Activated CD4-positive, alpha-beta T cell treated with anti-CD3 and anti-CD28 coated beads, Interleukin-2, amount 10 ng/mL, durations not matched to agents 24 days and 14 days (primary cell): ENCODE results near the gene ITGAX. TPM values are rescaled to one million over a fixed set of nuclear protein-coding genes. Genes with fewer than 3 reads are reported as not detected.

Experiments
- DNase-seq: peaks from one replicate; pipeline ENCODE4 v3.0.0; 2022
- H3K27ac Mint-ChIP-seq: one replicate; pipeline ENCODE4 v1.8.0; 2022; ENCODE audit warnings: mild to moderate bottlenecking, mixed read lengths
- H3K27me3 Mint-ChIP-seq: one replicate; pipeline ENCODE4 v1.8.0; 2022; ENCODE audit warnings: mixed read lengths
- H3K36me3 Mint-ChIP-seq: one replicate; pipeline ENCODE4 v1.8.0; 2022; ENCODE audit warnings: low read depth, mild to moderate bottlenecking, mixed read lengths
- H3K4me1 Mint-ChIP-seq: one replicate; pipeline ENCODE4 v1.8.0; 2021; ENCODE audit warnings: mixed read lengths
- H3K4me3 Mint-ChIP-seq: one replicate; pipeline ENCODE4 v1.8.0; 2022; ENCODE audit warnings: mild to moderate bottlenecking, moderate library complexity, mixed read lengths
- H3K9me3 Mint-ChIP-seq: one replicate; pipeline ENCODE4 v1.8.0; 2021; ENCODE audit warnings: mixed read lengths
- intact Hi-C: fragments of 100-400 bp; cut with micrococcal nuclease; formaldehyde crosslinking; loops from one replicate; pipeline ENCODE4 v1.15.1; 2023
- total RNA-seq: library from RNA; stranded (reverse); gene quantifications from 2 replicates; pipeline ENCODE4 v1.2.3, GENCODE V29; 2022

Gene ITGAX
- total RNA-seq, 1 donor from 2014 or later = 45.9 TPM

- Mint-ChIP-seq H3K36me3 (peaks cover 37% of the 10 kb centered on the region), H3K27ac (no peak overlapping the region), H3K4me3 (no peak overlapping the region), H3K27me3 (peaks cover 1% of the 10 kb centered on the region), H3K9me3 (peaks cover 4% of the 10 kb centered on the region), H3K4me1 (peaks cover 11% of the 10 kb centered on the region)
- no peak for DNase-seq
- intact Hi-C loops = no loop called here
Observed at GRCh38 chr16:31371619-31372484, 16.9 kb downstream of the ITGAX start.

GRCh38 chr16:31373235-31373634 is 18.3 kb downstream of the ITGAX start:
- no peak overlapping the region for H3K27ac Mint-ChIP-seq
- intact Hi-C loops = no loop called here
- no peak overlapping the region for H3K4me3 Mint-ChIP-seq

GRCh38 chr16:31375231-31375630 is 20.3 kb downstream of the ITGAX start:
- Mint-ChIP-seq H3K27ac (no peak overlapping the region), H3K4me3 (no peak overlapping the region), H3K9me3 (peaks cover 4% of the 10 kb centered on the region), H3K4me1 (peaks cover 1% of the 10 kb centered on the region), H3K36me3 (peaks cover 43% of the 10 kb centered on the region), H3K27me3 (peaks cover 1% of the 10 kb centered on the region)
- no peak for DNase-seq
- intact Hi-C loops = no loop called here

More at GRCh38 chr16:31373235-31373634, 18.3 kb downstream of the ITGAX start:
- peaks cover 1% of the 10 kb centered on the region for H3K27me3 Mint-ChIP-seq
- peaks cover 1% of the 10 kb centered on the region for H3K4me1 Mint-ChIP-seq
- DNase-seq = no peak
- peaks cover 4% of the 10 kb centered on the region for H3K9me3 Mint-ChIP-seq
- H3K36me3 Mint-ChIP-seq = peaks cover 40% of the 10 kb centered on the region

- Mint-ChIP-seq H3K4me1 (peaks cover 1% of the 10 kb centered on the region), H3K4me3 (no peak overlapping the region), H3K9me3 (peaks cover 4% of the 10 kb centered on the region), H3K27ac (no peak overlapping the region), H3K27me3 (peaks cover 1% of the 10 kb centered on the region), H3K36me3 (peaks cover 43% of the 10 kb centered on the region)
- intact Hi-C loops = no loop called here
- no peak for DNase-seq
Observed at GRCh38 chr16:31376705-31377104, 21.7 kb downstream of the ITGAX start.

GRCh38 chr16:31377210-31377903 is 22.4 kb downstream of the ITGAX start:
- Mint-ChIP-seq H3K9me3 (peaks cover 4% of the 10 kb centered on the region), H3K4me3 (no peak overlapping the region), H3K27ac (no peak overlapping the region), H3K27me3 (peaks cover 1% of the 10 kb centered on the region), H3K4me1 (peaks cover 5% of the 10 kb centered on the region), H3K36me3 (peaks cover 44% of the 10 kb centered on the region)
- no peak for DNase-seq
- intact Hi-C loops = no loop called here

GRCh38 chr16:31380201-31380600 is 25.2 kb downstream of the ITGAX start:
- H3K36me3 Mint-ChIP-seq = peaks cover 34% of the 10 kb centered on the region
- H3K9me3 Mint-ChIP-seq = peaks cover 3% of the 10 kb centered on the region
- DNase-seq = no peak
- H3K4me1 Mint-ChIP-seq = peaks cover 10% of the 10 kb centered on the region
- no peak overlapping the region for H3K27ac Mint-ChIP-seq
- H3K4me3 Mint-ChIP-seq = no peak overlapping the region
- H3K27me3 Mint-ChIP-seq = no peaks in the 10 kb centered on the region
- intact Hi-C loops = no loop called here

GRCh38 chr16:31382485-31383161 is 27.6 kb downstream of the ITGAX start:
- H3K4me3 Mint-ChIP-seq = no peak overlapping the region
- H3K27me3 Mint-ChIP-seq = peaks cover 2% of the 10 kb centered on the region
- peaks cover 28% of the 10 kb centered on the region for H3K4me1 Mint-ChIP-seq
- peak; percentile 92 for DNase-seq
- peak overlapping the region; percentile 74 for H3K27ac Mint-ChIP-seq
- no peaks in the 10 kb centered on the region for H3K9me3 Mint-ChIP-seq
- H3K36me3 Mint-ChIP-seq = peaks cover 19% of the 10 kb centered on the region
- intact Hi-C loops = no loop called here

GRCh38 chr16:31385680-31386079 is 30.7 kb downstream of the ITGAX start:
- Mint-ChIP-seq H3K27ac (peak overlapping the region; percentile 49), H3K4me3 (no peak overlapping the region), H3K36me3 (peaks cover 11% of the 10 kb centered on the region), H3K4me1 (peaks cover 30% of the 10 kb centered on the region), H3K9me3 (no peaks in the 10 kb centered on the region), H3K27me3 (peaks cover 13% of the 10 kb centered on the region)
- no peak for DNase-seq
- intact Hi-C loops = loop anchor here (1.0 to 2.0 kb wide), 5 partner anchors 31 to 243 kb away; no protein-coding TSS in a partner anchor

- intact Hi-C loops = loop anchor here (1.0 to 2.0 kb wide), 5 partner anchors 32 to 244 kb away; no protein-coding TSS in a partner anchor
- Mint-ChIP-seq H3K27ac (peak overlapping the region; percentile 77), H3K27me3 (peaks cover 15% of the 10 kb centered on the region), H3K4me3 (peak overlapping the region; percentile 6), H3K9me3 (no peaks in the 10 kb centered on the region), H3K4me1 (peaks cover 30% of the 10 kb centered on the region), H3K36me3 (peaks cover 8% of the 10 kb centered on the region)
- peak; percentile 64 for DNase-seq
Observed at GRCh38 chr16:31386157-31386984, 31.4 kb downstream of the ITGAX start.

- Mint-ChIP-seq H3K9me3 (no peaks in the 10 kb centered on the region), H3K27ac (no peak overlapping the region), H3K4me3 (no peak overlapping the region), H3K4me1 (peaks cover 24% of the 10 kb centered on the region), H3K27me3 (peaks cover 22% of the 10 kb centered on the region), H3K36me3 (no peaks in the 10 kb centered on the region)
- intact Hi-C loops = no loop called here
- no peak for DNase-seq
Observed at GRCh38 chr16:31388535-31388934, 33.6 kb downstream of the ITGAX start.

- Mint-ChIP-seq H3K27ac (no peak overlapping the region), H3K36me3 (no peaks in the 10 kb centered on the region), H3K27me3 (peaks cover 22% of the 10 kb centered on the region), H3K9me3 (no peaks in the 10 kb centered on the region), H3K4me3 (no peak overlapping the region), H3K4me1 (peaks cover 18% of the 10 kb centered on the region)
- DNase-seq = no peak
- intact Hi-C loops = no loop called here
Observed at GRCh38 chr16:31390504-31391041, 35.6 kb downstream of the ITGAX start.

GRCh38 chr16:31393056-31393455 is 38.1 kb downstream of the ITGAX start, which contains the start of gene ITGAD:
Gene ITGAD (plus strand): TSS chr16:31393335. CDS start chr16:31393361, 26 bp downstream.
- peaks cover 20% of the 10 kb centered on the region for H3K27me3 Mint-ChIP-seq
- H3K9me3 Mint-ChIP-seq = no peaks in the 10 kb centered on the region
- no peak for DNase-seq
- H3K4me1 Mint-ChIP-seq = no peaks in the 10 kb centered on the region
- no peak within 1 kb of the TSS for H3K27ac Mint-ChIP-seq
- no peak within 1 kb of the TSS for H3K4me3 Mint-ChIP-seq
- intact Hi-C loops = no loop called here
- H3K36me3 Mint-ChIP-seq = no peaks in the 10 kb centered on the region

GRCh38 chr16:31395647-31396046 is 40.7 kb downstream of the ITGAX start:
- Mint-ChIP-seq H3K4me3 (no peak overlapping the region), H3K27ac (no peak overlapping the region), H3K36me3 (peaks cover 8% of the 10 kb centered on the region), H3K9me3 (peaks cover 8% of the 10 kb centered on the region), H3K27me3 (peaks cover 9% of the 10 kb centered on the region), H3K4me1 (peaks cover 11% of the 10 kb centered on the region)
- intact Hi-C loops = no loop called here
- no peak for DNase-seq
